GM20000 (cell line): ENCODE data around the gene ZSWIM3.

ENCODE experiments used
- DNase-seq: peaks from one replicate; pipeline ENCODE4 v3.0.0; 2012; ENCODE audit warnings: low spot score
- CTCF ChIP-seq: IDR thresholded peaks from 2 replicates; pipeline ENCODE4 v1.5.1; 2012; ENCODE audit warnings: mild to moderate bottlenecking, control low read depth; ENCODE audit errors: extremely low read depth, missing control alignments

The ZSWIM3 gene

GRCh38 chr20:45833883-45834796 lies 23.3 kb upstream of the ZSWIM3 start:
- peak; percentile 85 for DNase-seq

GRCh38 chr20:45834797-45835161 lies 22.6 kb upstream of the ZSWIM3 start:
- DNase-seq = no peak
- no peak for TF ChIP-seq CTCF

More at GRCh38 chr20:45833883-45834796, 23.3 kb upstream of the ZSWIM3 start:
- no peak for TF ChIP-seq CTCF

DNA sequence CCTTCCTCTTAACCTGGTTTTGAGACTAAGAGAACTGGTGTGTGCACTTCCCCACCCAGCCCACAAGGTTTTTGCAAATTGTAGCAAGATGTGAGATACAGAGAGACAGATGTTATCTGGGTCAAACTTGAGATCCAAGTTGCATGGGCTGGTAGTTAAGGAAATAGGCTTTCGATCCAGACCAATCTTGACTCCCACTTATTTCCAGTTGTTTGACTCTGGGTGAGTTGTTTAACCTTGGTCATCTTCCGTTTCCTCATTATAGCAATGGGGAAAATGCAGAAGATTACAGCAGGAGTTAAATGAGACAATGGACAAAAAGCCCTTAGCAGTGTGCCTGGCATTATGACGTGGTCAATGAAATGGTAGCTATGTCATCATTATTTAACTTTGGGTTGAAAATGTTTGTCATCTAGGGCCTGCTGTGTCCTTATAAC lies 22.1 kb upstream of the ZSWIM3 start:
- no peak for TF ChIP-seq CTCF
- no peak for DNase-seq

DNA sequence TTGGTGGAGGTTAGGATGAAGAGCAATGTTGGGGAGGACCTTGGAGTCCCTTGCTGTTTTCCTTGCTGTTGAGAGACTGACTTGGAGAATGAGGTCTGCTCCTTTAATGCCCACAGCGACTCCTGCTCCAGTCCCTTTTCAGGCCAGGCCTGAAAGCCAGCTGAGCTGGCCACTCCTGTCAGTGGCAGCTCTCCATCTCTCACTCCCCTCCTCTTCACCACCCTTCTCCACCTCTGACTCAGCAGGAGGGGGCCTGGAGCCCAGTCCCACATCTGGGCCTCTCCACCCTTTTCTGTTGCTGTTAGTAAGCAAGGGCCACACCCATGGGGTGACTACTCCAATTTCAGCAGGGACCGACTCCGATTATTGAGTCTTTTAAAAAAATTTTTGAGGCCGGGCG lies 21.6 kb upstream of the ZSWIM3 start:
- TF ChIP-seq CTCF = no peak
- no peak for DNase-seq

GRCh38 chr20:45836841-45837240 lies 20.6 kb upstream of the ZSWIM3 start:
- TF ChIP-seq CTCF = no peak
- DNase-seq = no peak

DNA sequence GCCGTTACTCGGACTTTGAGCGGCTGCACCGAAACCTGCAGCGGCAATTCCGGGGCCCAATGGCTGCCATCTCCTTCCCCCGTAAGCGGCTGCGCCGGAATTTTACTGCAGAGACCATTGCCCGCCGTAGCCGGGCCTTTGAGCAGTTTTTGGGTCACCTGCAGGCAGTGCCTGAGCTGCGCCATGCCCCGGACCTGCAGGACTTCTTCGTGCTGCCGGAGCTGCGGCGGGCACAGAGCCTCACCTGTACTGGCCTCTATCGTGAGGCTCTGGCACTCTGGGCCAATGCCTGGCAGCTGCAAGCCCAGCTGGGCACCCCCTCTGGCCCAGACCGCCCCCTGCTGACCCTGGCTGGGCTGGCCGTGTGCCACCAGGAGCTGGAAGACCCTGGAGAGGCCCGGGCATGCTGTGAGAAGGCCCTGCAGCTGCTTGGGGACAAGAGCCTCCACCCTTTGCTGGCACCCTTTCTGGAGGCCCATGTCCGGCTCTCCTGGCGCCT lies 16.7 kb upstream of the ZSWIM3 start:
- DNase-seq = no peak
- no peak for TF ChIP-seq CTCF

- no peak for DNase-seq
- no peak for TF ChIP-seq CTCF
Observed at GRCh38 chr20:45841407-45842129, 15.8 kb upstream of the ZSWIM3 start.
